Right lobe of liver (tissue), 6 donors: Measurements from ENCODE around the gene FITM1. TPM values are rescaled to one million over a fixed set of nuclear protein-coding genes. Genes with fewer than 3 reads are reported as not detected.
A peak's percentile ranks its signal among the peaks of the same experiment; 100 is the strongest.

Experiments
- ATAC-seq, 4 donors: fragments of 200-7000 bp; cut with Tn5 transposase; one replicate each; pipeline ENCODE4 v1.9.1; 2020; ENCODE audit warnings: mild to moderate bottlenecking in 4 of 4, moderate library complexity in 4 of 4
- DNase-seq, 3 donors: peaks; one replicate each; pipeline ENCODE4 v3.0.0-alpha.2; 2020
- H3K27ac ChIP-seq, 3 donors: fragments of 200-600 bp; one replicate each; pipeline ENCODE4 v1.8.0; 2022
- H3K27me3 ChIP-seq, 2 donors: fragments of 200-600 bp; one replicate each; pipeline ENCODE4 v1.8.0; 2022
- H3K36me3 ChIP-seq, 4 donors: fragments of 200-600 bp; sonication (generic) in 1 of 4; one replicate each; pipeline versions ENCODE4 v1.5.1 to v1.8.0; 2017 to 2022; ENCODE audit warnings: control low read depth in 1 of 4
- H3K4me1 ChIP-seq, 4 donors: fragments of 200-600 bp; sonication (generic) in 1 of 4; one replicate each; pipeline versions ENCODE4 v1.5.1 to v1.8.0; 2017 to 2022; ENCODE audit warnings: control low read depth in 1 of 4
- H3K4me3 ChIP-seq, 3 donors: fragments of 200-600 bp; one replicate each; pipeline ENCODE4 v1.8.0; 2022
- H3K9me3 ChIP-seq, 4 donors: fragments of 200-600 bp; sonication (generic) in 1 of 4; one replicate each; pipeline versions ENCODE4 v1.5.1 to v1.8.0; 2017 to 2022; ENCODE audit warnings: control low read depth in 1 of 4
- POLR2A ChIP-seq: fragments of 450-650 bp; IDR thresholded peaks from one replicate; pipeline ENCODE4 v1.6.1; 2017; ENCODE audit warnings: antibody characterized with exemption, mild to moderate bottlenecking
- WGBS: methylation state at CpG from one replicate; pipeline ENCODE4 v1.1.6; 2018; ENCODE audit warnings: low coverage, low lambda C conversion rate; ENCODE audit not compliant: insufficient coverage; ENCODE audit errors: missing lambda C conversion rate; 5-methylcytosine and 5-hydroxymethylcytosine counted together
- intact Hi-C, 2 donors: fragments of 100-400 bp; cut with DNase I; formaldehyde crosslinking; loops; one replicate each; pipeline versions ENCODE4 v1.11.2 to v1.14.1; 2022
- total RNA-seq, 6 experiments: library from RNA; depleted of rRNA in 2 of 6; stranded (reverse); fragments of >200 nt in 2 of 6; fragmentation: NEBNext Ultra II Directional in 3 of 6; extraction: Animal tissue kit (Norgen Biotek cat#: 25700) in 3 of 6; gene quantifications; one replicate each; pipeline versions ENCODE4 v1.1.0 to v1.2.4, GENCODE V29; 2016 to 2023
- TF ChIP-seq, protein P1 (sequence below), 4 donors: fragments of 200-600 bp in 3 of 4; fragments of 450-650 bp in 1 of 4; IDR thresholded peaks; one replicate each; pipeline versions ENCODE4 v1.5.1 to v1.8.0; 2016 to 2022; ENCODE audit warnings: antibody characterized with exemption in 4 of 4, mild to moderate bottlenecking in 2 of 4
- donor health status: DM: no; HTN: yes; CAD: no.
- donor health status: DM: no; HTN: no; CAD: no.
- donor health status: DM: no; HTN: no; CAD: no.
- donor health status: DM: no; HTN: yes; CAD: no.
- donor health status: DM: no; HTN: yes; CAD: no.

FITM1 gene
- total RNA-seq, 6 experiments from 2014 or later = 1.5 to 32.5 (median 9.3) TPM

DNA sequence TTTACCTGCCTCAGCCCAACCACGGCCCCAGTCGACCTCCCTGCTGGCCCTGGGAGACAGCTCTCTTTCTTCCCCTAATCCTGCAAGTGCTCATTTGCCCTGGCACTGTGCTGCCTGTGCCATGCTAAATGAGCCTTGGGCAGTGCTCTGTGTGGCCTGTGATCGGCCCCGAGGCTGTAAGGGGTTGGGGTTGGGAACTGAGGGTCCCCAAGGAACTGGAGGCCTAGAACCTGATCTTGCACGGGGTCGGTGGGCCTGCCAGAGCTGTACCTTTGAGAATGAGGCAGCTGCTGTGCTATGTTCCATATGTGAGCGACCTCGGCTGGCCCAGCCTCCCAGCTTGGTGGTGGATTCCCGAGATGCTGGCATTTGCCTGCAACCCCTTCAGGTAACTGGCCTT is 19.6 kb downstream of the FITM1 start:
- Histone ChIP-seq H3K9me3 (no peaks in the 10 kb centered on the region), H3K4me3 (no peak overlapping the region), H3K27me3 (no peaks in the 10 kb centered on the region), H3K36me3 (peaks cover 0 to 56% (median 22%) of the 10 kb centered on the region in 4 donors), H3K27ac (no peak overlapping the region), H3K4me1 (peaks cover 0 to 16% (median 3%) of the 10 kb centered on the region in 4 donors)
- no peak for TF ChIP-seq POLR2A
- TF ChIP-seq, protein P1, sequence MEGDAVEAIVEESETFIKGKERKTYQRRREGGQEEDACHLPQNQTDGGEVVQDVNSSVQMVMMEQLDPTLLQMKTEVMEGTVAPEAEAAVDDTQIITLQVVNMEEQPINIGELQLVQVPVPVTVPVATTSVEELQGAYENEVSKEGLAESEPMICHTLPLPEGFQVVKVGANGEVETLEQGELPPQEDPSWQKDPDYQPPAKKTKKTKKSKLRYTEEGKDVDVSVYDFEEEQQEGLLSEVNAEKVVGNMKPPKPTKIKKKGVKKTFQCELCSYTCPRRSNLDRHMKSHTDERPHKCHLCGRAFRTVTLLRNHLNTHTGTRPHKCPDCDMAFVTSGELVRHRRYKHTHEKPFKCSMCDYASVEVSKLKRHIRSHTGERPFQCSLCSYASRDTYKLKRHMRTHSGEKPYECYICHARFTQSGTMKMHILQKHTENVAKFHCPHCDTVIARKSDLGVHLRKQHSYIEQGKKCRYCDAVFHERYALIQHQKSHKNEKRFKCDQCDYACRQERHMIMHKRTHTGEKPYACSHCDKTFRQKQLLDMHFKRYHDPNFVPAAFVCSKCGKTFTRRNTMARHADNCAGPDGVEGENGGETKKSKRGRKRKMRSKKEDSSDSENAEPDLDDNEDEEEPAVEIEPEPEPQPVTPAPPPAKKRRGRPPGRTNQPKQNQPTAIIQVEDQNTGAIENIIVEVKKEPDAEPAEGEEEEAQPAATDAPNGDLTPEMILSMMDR (IDR thresholded peaks at IDR 0.05) = no peak
- 71% methylated on average over 4 of the region's 9 CpGs for WGBS
- DNase-seq (peak in 1 of 3 donors; percentile 24), ATAC-seq (no peak)
- intact Hi-C loops = loop anchor here in 1 of 2 donors (10.0 kb wide), 1 partner anchor 55 kb away; the partner anchor contains the start of gene PCK2

DNA sequence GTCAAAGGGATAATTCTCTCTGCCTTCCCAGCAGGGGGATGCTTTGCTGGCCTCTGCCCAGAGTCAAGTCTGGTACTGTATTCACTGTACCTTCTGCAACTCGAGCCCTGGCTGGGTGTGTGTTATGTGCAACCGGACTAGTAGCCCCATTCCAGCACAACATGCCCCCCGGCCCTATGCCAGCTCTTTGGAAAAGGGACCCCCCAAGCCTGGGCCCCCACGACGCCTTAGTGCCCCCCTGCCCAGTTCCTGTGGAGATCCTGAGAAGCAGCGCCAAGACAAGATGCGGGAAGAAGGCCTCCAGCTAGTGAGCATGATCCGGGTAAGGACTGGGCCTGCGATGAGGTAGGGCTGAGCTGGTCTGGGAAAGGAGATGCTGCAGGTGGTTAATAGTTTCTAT is 20.1 kb downstream of the FITM1 start:
- Histone ChIP-seq H3K36me3 (peaks cover 0 to 61% (median 24%) of the 10 kb centered on the region in 4 donors), H3K4me1 (peaks cover 0 to 12% (median under 1%) of the 10 kb centered on the region in 4 donors), H3K9me3 (no peaks in the 10 kb centered on the region), H3K27ac (no peak overlapping the region), H3K4me3 (no peak overlapping the region), H3K27me3 (no peaks in the 10 kb centered on the region)
- ATAC-seq = no peak
- TF ChIP-seq, protein P1 (IDR thresholded peaks at IDR 0.05) = no peak
- no peak for TF ChIP-seq POLR2A
- DNase-seq = peak in 1 of 3 donors; percentile 45
- 83% methylated on average over 1 of the region's 9 CpGs for WGBS
- intact Hi-C loops = loop anchor here in 1 of 2 donors (10.0 kb wide), 1 partner anchor 56 kb away; the partner anchor contains the start of gene PCK2

DNA sequence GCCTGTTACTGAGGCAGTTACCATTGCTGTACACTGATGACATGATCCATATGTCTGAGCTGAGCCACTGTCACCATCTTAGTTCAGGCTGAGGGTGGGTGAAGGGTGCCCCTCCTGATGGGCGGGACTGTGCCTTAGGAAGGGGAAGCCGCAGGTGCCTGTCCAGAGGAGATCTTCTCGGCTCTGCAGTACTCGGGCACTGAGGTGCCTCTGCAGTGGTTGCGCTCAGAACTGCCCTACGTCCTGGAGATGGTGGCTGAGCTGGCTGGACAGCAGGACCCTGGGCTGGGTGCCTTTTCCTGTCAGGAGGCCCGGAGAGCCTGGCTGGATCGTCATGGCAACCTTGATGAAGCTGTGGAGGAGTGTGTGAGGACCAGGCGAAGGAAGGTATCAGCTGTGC is 20.5 kb downstream of the FITM1 start:
- Histone ChIP-seq H3K4me3 (no peak overlapping the region), H3K9me3 (no peaks in the 10 kb centered on the region), H3K27me3 (no peaks in the 10 kb centered on the region), H3K36me3 (peaks cover 0 to 65% (median 24%) of the 10 kb centered on the region in 4 donors), H3K4me1 (peaks cover 0 to 8% (median 0%) of the 10 kb centered on the region in 4 donors), H3K27ac (no peak overlapping the region)
- no peak for TF ChIP-seq POLR2A
- TF ChIP-seq, protein P1 (IDR thresholded peaks at IDR 0.05) = no peak
- intact Hi-C loops = loop anchor here in 1 of 2 donors (10.0 kb wide), 1 partner anchor 56 kb away; the partner anchor contains the start of gene PCK2
- ATAC-seq (no peak), DNase-seq (peak in 1 of 3 donors; percentile 42)
- WGBS = no CpG with 5 or more reads among the region's 9 CpGs

DNA sequence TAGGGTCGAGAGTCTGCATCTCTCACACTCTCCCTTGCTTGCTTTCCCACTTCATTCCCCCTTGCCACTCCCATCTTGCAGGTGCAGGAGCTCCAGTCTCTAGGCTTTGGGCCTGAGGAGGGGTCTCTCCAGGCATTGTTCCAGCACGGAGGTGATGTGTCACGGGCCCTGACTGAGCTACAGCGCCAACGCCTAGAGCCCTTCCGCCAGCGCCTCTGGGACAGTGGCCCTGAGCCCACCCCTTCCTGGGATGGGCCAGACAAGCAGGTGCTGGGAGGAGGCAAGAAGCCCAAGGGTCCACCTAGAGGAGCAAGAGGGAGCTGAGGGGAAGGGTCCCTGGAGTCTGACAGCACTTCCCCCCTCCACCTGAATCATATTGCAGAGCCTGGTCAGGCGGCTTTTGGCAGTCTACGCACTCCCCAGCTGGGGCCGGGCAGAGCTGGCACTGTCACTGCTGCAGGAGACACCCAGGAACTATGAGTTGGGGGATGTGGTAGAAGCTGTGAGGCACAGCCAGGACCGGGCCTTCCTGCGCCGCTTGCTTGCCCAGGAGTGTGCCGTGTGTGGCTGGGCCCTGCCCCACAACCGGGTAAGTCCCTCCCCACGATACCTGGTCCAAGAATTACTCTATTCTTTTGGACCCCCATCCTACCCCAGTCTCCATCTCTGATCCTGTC is 21.1 kb downstream of the FITM1 start:
- peaks cover 0 to 70% (median 24%) of the 10 kb centered on the region in 4 donors for H3K36me3 ChIP-seq
- TF ChIP-seq, protein P1 (IDR thresholded peaks at IDR 0.05) = no peak
- TF ChIP-seq POLR2A = no peak
- intact Hi-C loops = loop anchor here in 1 of 2 donors (10.0 kb wide), 1 partner anchor 57 kb away; the partner anchor contains the start of gene PCK2
- ATAC-seq = no peak
- H3K4me3 ChIP-seq = no peak overlapping the region
- no peaks in the 10 kb centered on the region for H3K27me3 ChIP-seq
- WGBS = 100% methylated on average over 2 of the region's 16 CpGs
- no peak overlapping the region for H3K27ac ChIP-seq
- no peaks in the 10 kb centered on the region for H3K9me3 ChIP-seq
- DNase-seq = peak in 1 of 3 donors; percentile 54
- H3K4me1 ChIP-seq = peaks cover 0 to 7% (median 0%) of the 10 kb centered on the region in 4 donors
